SH-SY5Y (cell line): Measurements from ENCODE around the gene HINT1.

ENCODE experiments used
- GATA2 ChIP-seq: IDR thresholded peaks from 2 replicates; pipeline ENCODE4 v1.6.1; 2011; ENCODE audit warnings: mild to moderate bottlenecking, low read depth, low read length
- GATA3 ChIP-seq: IDR thresholded peaks from 2 replicates; pipeline ENCODE4 v1.6.1; 2011; ENCODE audit warnings: low read depth, mild to moderate bottlenecking, low read length, moderate library complexity

DNA sequence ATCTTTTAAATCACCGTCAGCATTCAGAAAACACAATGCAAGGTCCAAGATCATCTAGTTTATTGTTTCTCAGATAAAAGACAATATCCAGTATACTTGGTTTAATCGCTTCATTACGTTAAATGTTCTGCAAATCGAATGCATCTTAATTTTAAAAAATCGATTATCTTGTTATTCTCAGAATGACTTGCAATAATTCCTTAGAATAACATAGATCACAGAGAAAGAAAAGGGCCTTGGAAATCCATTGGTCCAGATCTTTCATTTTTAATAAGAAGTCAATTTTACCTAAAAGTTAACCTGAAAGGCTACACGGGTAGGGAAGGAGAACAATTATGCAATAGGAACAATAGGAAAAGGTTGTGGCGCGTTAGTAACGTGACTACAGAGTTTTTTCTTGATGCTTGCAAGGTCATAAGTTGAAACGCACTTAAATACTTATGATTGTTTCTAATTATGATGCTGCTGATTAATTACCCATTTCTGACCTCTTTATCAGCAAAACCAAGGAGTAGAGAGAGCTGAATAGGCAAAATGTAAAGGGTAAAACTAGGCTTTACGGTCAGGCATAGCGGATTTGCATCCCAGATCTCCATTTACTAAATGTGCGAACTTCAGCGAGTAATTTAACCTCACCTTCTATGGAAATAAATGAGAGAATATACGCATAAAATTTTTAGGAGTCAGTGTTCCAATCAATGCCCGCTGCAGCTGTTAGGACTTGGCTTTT is 4.9 kb upstream of the HINT1 start:
- TF ChIP-seq GATA3 (no peak), GATA2 (no peak)
